Measurements from ENCODE around the gene TFF1.

DNA sequence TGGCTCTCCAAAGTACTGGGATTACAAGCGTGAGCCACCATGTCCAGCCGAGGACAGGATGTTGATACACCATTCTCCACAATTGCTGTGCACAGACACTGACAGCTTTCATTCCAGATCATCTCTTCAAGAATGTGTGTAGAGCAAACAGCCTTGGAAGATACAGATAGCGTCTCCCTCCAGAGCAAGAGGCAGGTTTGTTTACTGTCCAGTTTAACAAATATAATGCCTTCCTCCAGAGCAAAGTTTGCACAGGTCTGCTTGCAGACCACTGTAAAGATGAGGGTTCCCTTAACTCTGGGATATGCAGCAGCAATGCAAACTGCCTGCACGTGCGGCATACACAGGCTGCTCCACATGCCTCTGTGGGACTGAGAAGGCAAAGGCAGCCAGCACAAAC, 25.0 kb upstream of the TFF1 start:
- TF ChIP-seq ARNTL (CRISPR knock-in tag; IDR thresholded peaks at IDR 0.05; ENCODE audit: borderline replicate concordance, low read depth): no peak
- TF ChIP-seq TCF4 (CRISPR knock-in tag; IDR thresholded peaks at IDR 0.05; ENCODE audit: borderline replicate concordance): no peak
- no peak for TF ChIP-seq ESRRG (CRISPR knock-in tag; IDR thresholded peaks at IDR 0.05)

Data from SK-N-SH treated with all-trans-retinoic acid at 6 μM for 48 hours (cell line).